Measurements from ENCODE around the gene FRAT2. TPM values are rescaled to one million over a fixed set of nuclear protein-coding genes. Genes with fewer than 3 reads are reported as not detected.

FRAT2 gene
- total and polyA plus RNA-seq, 2 of the 13 experiments (the other 11 are each of a cell fraction or from before 2014, with no cell fraction given), result 7.2 to 14.1 TPM

DNA sequence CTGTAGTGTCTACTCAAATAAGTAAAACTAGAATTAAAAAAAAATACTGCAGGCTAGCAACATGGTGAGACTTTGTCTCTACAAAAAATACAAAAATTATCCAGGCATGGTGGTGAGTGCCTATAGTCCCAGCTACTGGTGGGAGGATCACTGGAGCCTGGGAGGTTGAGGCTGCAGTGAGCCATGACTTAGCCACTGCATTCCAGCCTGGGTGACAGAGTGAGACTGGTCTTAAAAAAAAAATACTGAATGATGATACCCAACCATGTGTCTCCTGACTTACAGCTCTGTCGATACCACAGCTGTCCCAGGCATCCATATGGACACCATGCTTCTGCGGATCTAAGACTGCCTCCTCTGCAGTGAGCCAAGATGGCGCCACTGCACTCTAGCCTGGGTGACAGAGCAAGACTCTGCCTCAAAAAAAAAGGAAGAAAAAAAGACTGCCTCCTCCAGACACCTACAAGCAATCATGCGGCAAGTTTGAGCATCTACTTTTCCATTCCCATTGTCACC is 23.4 kb downstream of the FRAT2 start:
- no peaks in the 10 kb centered on the region for H3K36me3 ChIP-seq (replicated peaks in 1 of 2; ENCODE audit: control insufficient read depth in 1 of 2, insufficient read depth in 2 of 2, low read length in 2 of 2)
- no TSS peak for BruUV-seq (replicated peaks)
- no peaks in the 10 kb centered on the region for H3K9me3 ChIP-seq (ENCODE audit: low read length)
- CTCF ChIA-PET (ENCODE audit: low intra/inter-chr PET ratio, low total read pairs), result no interaction called here
- peaks cover 35% of the 10 kb centered on the region for H3K4me1 ChIP-seq (ENCODE audit: insufficient read depth, low read length)
- H3K4me3 ChIP-seq (replicated peaks in 1 of 3; ENCODE audit: insufficient read depth in 1 of 3, low read depth in 2 of 3, low read length in 3 of 3), result no peak overlapping the region
- POLR2A ChIA-PET, result no interaction called here
- no peak overlapping the region for H3K27ac ChIP-seq (ENCODE audit: extremely low read length, insufficient read depth, low read length)
- DNase-seq (ENCODE audit: low spot score) (no peak), ATAC-seq (no peak), FAIRE-seq (no peak)
- H3K9ac ChIP-seq (ENCODE audit: insufficient read depth, low read depth, low read length), result no peak overlapping the region
- no peaks in the 10 kb centered on the region for H3K79me2 ChIP-seq (ENCODE audit: insufficient read depth, low read length)
- in situ Hi-C loops (cut with HindIII; ENCODE audit: extremely low pct_ligation_motif_present, low pct_unique_long_range_greater_than_20kb) (no loop called here), intact Hi-C loops (cut with micrococcal nuclease; ENCODE audit: unreplicated experiment) (no loop called here)
- H3K4me2 ChIP-seq (ENCODE audit: low read depth, low read length), result no peak overlapping the region
- no peaks in the 10 kb centered on the region for H4K20me1 ChIP-seq (ENCODE audit: insufficient read depth, low read length)
- H2AFZ ChIP-seq (ENCODE audit: low read length), result no peak overlapping the region
- TF ChIP-seq ZNF883 (CRISPR knock-in tag; IDR thresholded peaks at IDR 0.05; ENCODE audit: not compliant biosample characterization) (no peak), MYPOP (CRISPR knock-in tag; IDR thresholded peaks at IDR 0.05) (no peak)
- 69% methylated on average over 4 of the region's 4 CpGs for WGBS (ENCODE audit: low lambda C conversion rate)
- no peaks in the 10 kb centered on the region for H3K27me3 ChIP-seq (ENCODE audit: control insufficient read depth in 1 of 2, insufficient read depth in 2 of 2, low read length in 2 of 2)

DNA sequence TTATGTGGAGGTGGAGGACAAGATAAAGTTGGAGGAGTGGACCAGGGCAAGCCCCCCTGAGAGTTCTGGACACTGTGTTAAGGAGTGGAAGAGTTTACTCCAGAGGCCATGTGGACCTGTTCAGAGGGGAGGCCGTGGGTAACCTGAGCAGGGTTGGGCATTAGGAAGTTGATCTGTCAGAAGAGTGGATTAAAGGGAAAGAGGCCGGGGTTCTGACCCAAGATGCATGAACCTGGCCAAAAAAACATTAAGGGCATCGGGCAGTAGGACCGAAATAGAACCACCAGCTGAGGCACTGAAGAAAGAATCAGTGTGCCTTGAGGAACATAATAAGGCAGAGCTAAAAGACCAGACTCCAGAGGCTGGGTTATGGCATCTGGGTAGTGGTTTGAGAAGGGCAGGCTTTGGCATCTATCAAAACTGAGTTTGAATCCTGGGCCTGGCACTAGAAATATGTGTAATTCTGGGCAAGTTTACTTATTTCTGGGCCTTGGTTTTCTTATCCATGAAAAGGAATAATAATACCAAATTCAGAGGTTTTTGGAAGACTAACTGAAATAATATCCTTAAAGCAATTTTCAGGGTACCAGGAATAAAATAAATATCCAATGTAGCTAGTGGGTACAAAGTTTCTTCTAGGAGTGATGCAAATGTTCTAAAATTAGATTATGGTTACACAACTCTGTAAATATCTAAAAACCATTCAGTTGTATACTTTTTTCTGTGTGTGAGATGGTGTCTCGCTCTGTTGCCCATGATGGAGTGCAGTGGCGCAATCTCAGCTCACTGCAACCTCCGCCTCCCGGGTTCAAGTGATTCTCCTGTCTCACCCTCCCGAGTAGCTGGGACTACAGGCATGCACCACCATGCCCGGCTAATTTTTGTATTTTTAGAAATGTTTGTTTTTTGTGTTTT is 26.4 kb downstream of the FRAT2 start:
- in situ Hi-C loops (cut with HindIII; ENCODE audit: extremely low pct_ligation_motif_present, low pct_unique_long_range_greater_than_20kb), result no loop called here
- Histone ChIP-seq H3K79me2 (ENCODE audit: insufficient read depth, low read length) (no peaks in the 10 kb centered on the region), H3K36me3 (replicated peaks in 1 of 2; ENCODE audit: control insufficient read depth in 1 of 2, insufficient read depth in 2 of 2, low read length in 2 of 2) (no peaks in the 10 kb centered on the region), H3K4me2 (ENCODE audit: low read depth, low read length) (peak overlapping the region; percentile 16; the same call in 1 of the 2 replicates), H2AFZ (ENCODE audit: low read length) (no peak overlapping the region), H3K9me3 (ENCODE audit: low read length) (no peaks in the 10 kb centered on the region), H3K4me3 (replicated peaks in 1 of 3; ENCODE audit: insufficient read depth in 1 of 3, low read depth in 2 of 3, low read length in 3 of 3) (no peak overlapping the region), H3K9ac (ENCODE audit: insufficient read depth, low read depth, low read length) (no peak overlapping the region), H3K27me3 (ENCODE audit: control insufficient read depth in 1 of 2, insufficient read depth in 2 of 2, low read length in 2 of 2) (no peaks in the 10 kb centered on the region), H4K20me1 (ENCODE audit: insufficient read depth, low read length) (no peaks in the 10 kb centered on the region), H3K27ac (ENCODE audit: extremely low read length, insufficient read depth, low read length) (no peak overlapping the region), H3K4me1 (ENCODE audit: insufficient read depth, low read length) (peaks cover 27% of the 10 kb centered on the region)
- BruUV-seq (replicated peaks), result no TSS peak
- DNase-seq (ENCODE audit: low spot score), result no peak
- WGBS (ENCODE audit: low lambda C conversion rate), result 27% methylated on average over 10 of the region's 10 CpGs
- POLR2A ChIA-PET, result interaction anchor here (1.1 kb wide), 1 partner anchor 19 kb away, joined by 3 read pairs; no protein-coding TSS in a partner anchor
- ATAC-seq, result peak; percentile 53
- FAIRE-seq, result no peak
- intact Hi-C loops (cut with micrococcal nuclease; ENCODE audit: unreplicated experiment), result no loop called here
- CTCF ChIA-PET (ENCODE audit: low intra/inter-chr PET ratio, low total read pairs), result no interaction called here
- TF ChIP-seq, protein P1, sequence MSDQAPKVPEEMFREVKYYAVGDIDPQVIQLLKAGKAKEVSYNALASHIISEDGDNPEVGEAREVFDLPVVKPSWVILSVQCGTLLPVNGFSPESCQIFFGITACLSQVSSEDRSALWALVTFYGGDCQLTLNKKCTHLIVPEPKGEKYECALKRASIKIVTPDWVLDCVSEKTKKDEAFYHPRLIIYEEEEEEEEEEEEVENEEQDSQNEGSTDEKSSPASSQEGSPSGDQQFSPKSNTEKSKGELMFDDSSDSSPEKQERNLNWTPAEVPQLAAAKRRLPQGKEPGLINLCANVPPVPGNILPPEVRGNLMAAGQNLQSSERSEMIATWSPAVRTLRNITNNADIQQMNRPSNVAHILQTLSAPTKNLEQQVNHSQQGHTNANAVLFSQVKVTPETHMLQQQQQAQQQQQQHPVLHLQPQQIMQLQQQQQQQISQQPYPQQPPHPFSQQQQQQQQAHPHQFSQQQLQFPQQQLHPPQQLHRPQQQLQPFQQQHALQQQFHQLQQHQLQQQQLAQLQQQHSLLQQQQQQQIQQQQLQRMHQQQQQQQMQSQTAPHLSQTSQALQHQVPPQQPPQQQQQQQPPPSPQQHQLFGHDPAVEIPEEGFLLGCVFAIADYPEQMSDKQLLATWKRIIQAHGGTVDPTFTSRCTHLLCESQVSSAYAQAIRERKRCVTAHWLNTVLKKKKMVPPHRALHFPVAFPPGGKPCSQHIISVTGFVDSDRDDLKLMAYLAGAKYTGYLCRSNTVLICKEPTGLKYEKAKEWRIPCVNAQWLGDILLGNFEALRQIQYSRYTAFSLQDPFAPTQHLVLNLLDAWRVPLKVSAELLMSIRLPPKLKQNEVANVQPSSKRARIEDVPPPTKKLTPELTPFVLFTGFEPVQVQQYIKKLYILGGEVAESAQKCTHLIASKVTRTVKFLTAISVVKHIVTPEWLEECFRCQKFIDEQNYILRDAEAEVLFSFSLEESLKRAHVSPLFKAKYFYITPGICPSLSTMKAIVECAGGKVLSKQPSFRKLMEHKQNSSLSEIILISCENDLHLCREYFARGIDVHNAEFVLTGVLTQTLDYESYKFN (CRISPR knock-in tag; conservative IDR thresholded peaks at IDR 0.05), result 0 out of 2 replicates have a peak, but pooled peaks have one; percentile 12
- TF ChIP-seq, protein P2, sequence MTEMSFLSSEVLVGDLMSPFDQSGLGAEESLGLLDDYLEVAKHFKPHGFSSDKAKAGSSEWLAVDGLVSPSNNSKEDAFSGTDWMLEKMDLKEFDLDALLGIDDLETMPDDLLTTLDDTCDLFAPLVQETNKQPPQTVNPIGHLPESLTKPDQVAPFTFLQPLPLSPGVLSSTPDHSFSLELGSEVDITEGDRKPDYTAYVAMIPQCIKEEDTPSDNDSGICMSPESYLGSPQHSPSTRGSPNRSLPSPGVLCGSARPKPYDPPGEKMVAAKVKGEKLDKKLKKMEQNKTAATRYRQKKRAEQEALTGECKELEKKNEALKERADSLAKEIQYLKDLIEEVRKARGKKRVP (CRISPR knock-in tag; IDR thresholded peaks at IDR 0.05), result peak in 1 of 2 experiments; percentile 48; a peak in 1 of 4 replicates
- TF ChIP-seq, protein P3, sequence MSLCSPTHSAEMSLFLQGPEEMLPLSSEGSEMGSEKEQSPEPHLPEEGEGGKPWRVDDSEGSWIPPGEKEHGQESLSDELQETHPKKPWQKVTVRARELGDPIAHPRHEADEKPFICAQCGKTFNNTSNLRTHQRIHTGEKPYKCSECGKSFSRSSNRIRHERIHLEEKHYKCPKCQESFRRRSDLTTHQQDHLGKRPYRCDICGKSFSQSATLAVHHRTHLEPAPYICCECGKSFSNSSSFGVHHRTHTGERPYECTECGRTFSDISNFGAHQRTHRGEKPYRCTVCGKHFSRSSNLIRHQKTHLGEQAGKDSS (CRISPR knock-in tag; IDR thresholded peaks at IDR 0.05; ENCODE audit: borderline replicate concordance, low read depth), result no peak
- TF ChIP-seq NFKBIZ (CRISPR knock-in tag; IDR thresholded peaks at IDR 0.05) (no peak), PAF1 (CRISPR knock-in tag; IDR thresholded peaks at IDR 0.05) (no peak), ZSCAN20 (CRISPR knock-in tag; IDR thresholded peaks at IDR 0.05; ENCODE audit: borderline replicate concordance) (no peak)
